COLO668 (cell line): ENCODE results near the gene LOXHD1.

ENCODE experiments used
- DNase-seq: peaks from one replicate; lab custom pipeline; 2025; ENCODE audit not compliant: unreplicated experiment; lab: John Stamatoyannopoulos, UW

Gene LOXHD1

DNA sequence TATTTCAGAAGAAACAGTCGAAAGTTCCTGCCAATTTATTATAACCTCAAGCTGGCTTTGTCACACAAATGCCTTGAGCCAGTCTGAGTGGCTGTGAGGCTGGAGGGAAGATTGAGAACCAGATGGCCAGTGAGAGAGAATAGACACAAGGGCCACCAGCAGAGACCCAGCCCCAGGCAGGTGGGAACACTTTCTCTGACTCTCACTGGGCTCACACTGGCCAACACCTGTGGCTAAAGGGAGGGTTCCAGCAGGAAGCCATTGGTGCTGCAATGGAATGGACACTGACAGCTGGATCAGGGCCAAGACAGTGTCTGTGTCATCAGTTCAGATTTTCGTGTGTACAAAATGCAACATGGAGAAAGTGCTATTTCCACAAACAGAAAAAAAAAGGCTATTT is 29.9 kb downstream of the LOXHD1 start:
- DNase-seq: no peak

DNA sequence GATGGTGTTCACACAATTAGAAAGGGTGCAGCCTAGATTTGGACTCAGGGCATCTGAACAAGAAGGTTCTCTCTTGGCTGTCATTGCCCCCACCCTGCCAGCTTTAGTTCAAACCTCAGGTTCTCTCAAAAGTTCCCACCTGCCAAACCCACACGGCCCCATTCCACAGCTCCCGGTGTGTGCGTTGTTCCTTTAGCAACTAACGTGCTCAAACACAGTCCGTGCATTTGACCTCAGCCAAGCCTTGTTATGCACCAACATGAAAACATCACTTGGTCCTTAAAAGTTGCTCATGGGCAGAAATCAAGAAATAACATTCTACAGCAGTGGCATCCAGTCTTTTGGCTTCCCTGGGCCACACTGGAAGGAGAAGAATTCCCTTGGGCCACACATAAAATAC is 32.0 kb downstream of the LOXHD1 start:
- DNase-seq: no peak

DNA sequence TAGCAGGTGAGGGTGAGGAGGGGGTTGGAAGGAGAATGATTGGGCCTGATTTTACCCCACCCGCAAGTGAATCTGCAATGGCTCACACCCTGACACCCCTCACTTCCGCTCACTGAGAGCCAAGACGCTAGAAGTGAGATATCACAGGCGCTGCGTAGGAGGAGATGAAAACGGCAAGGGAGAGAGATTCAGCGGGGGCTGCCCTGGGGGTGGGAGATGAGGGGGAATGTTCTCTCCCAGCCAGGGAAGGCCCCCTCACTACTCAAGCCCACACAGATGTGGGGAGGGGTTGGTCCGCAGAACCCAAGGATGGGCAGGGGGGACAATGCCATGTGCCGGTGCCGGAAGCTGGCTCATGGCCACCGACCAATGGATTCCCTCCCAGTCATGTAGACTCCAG is 32.9 kb downstream of the LOXHD1 start:
- no peak for DNase-seq

DNA sequence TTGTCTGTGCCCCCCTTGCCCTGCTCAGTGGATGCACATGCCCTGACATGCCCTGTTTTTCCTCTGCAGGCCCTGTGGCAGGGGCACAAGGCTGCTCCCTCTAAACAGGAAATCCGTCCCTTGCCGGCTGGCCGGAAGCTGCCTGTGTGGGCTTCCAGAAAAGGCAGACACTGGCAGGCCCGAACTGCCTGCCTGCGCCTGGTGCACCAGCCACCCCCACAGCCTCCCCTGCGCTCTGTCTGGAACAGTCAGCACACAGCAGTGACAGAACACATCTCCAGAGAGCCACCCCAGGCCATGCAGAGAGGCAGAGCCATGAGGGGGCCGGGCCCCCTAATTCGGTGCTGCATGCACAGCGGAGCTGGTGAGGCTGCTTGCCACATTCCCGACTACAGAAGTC is 33.5 kb downstream of the LOXHD1 start:
- DNase-seq: no peak

DNA sequence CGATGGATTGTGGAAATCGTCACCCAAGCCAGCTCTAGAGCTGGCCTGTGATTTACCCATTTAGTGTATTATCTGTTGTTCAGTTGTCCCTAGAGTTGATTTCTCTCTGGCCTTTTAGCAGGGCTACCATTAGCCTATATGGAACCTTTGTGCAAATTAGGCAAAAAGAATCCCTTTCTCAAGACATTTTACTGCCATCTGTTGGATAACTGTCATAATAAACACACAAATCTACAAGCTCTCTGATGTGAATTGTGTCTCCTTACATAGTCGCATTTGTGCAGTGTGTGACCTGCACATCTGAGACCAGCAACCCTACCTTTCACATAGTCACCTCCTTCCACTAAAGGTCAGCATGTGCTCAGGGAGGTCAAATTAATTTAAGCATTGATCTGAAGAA is 34.0 kb downstream of the LOXHD1 start:
- no peak for DNase-seq

DNA sequence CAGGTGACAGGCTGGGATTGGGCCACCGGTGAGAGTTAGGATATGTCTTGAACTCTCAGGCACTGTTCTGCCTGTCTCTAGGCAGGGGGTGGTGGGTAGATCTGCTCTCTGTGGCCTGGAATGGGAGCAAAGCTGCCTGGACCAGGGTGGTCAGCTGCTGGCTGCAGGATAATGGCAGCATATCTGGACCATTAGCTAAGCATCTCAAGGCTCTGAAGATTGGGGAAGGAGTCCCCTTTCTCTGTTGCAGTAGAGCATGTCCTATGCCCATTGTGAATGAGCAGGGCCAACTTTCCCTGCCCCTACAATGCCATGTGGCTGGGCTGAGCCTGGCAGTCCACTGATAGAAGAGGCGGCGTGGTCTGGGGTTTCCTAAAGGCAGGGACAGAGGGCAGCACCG is 34.6 kb downstream of the LOXHD1 start:
- no peak for DNase-seq

DNA sequence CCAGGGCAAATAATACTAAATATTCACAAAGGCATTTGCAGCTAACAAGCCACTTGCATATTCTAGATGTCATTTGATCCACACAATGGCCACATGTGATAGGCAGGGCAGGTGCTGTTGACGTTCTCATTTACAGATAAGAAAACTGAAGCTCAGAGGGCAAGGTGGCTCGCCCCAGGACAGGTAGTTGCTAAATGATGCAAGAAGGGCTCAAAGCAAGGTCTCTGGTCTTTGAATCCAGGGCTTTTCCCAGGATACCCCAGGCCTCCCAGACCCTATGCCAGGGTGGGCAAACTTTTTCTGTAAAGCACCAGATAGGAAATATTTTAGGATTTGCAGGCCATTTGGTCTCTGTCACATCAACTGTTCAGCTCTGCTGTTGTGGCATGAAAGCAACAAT is 35.1 kb downstream of the LOXHD1 start:
- no peak for DNase-seq

DNA sequence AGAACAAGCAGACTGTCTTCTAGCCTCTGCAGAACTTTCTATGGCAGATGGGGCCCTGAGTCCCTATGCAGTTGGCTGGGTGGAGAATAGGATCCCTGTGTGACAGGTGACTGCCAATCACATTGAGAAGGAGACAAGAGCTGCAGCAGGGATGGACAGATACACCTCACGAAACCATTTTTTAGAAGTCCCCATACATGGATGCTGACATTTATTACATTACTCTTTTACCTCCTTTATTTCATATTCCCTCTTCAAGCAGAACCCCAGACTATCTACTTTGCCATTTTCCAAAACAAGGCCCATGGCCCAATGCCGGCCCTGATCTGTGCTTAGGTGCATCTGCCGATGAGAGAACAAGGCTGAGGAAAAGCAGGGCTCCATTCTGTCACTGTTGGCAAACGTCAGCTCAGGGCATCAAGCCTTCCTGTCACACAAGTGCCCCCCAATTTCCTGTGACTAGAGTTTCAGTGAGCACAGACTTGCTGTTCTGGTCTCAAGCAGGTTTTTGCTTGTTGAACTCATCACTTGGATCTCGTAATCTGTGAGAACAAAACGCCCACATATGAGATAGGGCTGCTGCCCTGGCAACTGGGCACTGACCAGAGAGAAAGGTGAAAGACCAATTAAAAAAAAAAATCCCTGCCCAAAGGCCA is 35.8 kb downstream of the LOXHD1 start:
- DNase-seq: no peak

DNA sequence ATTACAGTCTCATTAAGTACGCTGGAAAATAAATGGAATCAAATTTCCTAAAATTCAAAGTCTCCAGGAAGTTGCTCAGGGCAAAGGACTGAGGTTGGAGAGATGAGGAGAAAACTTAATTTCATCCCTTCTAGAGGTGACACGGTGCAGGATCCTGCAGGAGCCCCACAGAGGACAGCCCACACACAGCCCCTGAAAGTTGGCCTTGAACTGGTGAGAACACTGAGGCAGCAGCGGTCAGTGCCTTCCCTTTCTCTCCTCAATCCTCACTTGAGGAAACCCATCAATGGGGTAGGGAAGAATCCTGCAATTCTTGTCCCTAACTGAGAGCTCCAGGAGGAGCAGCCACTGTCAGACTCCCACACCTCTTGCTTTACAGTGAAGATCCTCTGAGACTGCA is 37.5 kb downstream of the LOXHD1 start:
- DNase-seq: no peak

DNA sequence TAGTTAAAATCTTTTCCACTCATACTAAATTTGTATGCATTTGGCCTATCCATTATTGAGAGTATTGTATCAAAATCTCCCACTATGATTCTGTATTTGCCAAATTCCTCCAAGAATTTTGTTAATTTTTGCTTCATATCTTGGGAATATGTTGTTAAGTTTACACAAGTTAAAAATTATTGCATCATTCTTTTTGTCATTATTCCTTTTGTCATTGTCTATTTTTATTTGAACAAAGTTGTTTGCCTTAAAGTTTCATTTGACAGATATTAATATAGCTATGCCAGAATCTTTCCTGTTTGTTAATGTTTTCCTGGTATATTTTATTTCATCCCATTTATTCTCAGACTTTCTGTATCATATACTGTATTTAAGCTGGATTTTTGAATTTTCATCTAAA is 41.3 kb downstream of the LOXHD1 start:
- no peak for DNase-seq

DNA sequence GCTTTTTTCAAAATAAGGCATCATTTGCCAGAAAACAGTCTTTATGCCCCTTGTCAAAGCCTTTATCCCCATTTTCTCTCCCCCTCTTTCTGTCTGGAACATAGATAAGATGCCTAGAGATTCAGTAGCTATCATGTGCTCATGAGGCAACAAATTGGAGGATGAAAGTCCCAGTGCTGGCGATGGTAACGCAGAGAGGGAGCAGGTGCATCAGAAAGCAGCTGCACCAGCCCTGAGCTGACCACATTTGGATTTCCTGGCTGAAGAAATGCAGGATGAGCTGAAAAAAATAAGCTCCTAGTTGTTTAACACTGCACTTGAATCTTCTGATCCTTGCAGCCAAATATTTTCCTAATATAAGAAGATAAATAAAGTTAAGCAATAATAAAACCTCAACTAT is 48.0 kb downstream of the LOXHD1 start:
- no peak for DNase-seq

DNA sequence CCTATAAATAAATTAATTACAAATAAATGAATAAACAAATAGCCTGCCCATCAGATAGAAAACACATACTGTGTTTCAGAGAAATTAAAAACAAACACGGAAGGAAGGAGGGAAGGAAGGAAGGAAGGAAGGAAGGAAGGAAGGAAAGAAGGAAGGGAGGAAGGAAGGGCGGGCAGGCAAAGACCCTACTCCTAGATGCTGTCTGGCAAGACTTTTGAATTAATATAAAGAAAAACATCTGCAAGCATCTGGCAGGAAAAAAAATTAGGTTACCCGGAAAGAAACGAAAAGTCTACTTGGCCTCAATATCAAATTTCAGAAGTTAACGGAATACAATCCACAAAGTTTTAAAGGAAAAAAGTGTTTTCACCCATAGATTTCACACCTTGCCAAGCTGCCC is 49.1 kb downstream of the LOXHD1 start:
- DNase-seq: no peak

DNA sequence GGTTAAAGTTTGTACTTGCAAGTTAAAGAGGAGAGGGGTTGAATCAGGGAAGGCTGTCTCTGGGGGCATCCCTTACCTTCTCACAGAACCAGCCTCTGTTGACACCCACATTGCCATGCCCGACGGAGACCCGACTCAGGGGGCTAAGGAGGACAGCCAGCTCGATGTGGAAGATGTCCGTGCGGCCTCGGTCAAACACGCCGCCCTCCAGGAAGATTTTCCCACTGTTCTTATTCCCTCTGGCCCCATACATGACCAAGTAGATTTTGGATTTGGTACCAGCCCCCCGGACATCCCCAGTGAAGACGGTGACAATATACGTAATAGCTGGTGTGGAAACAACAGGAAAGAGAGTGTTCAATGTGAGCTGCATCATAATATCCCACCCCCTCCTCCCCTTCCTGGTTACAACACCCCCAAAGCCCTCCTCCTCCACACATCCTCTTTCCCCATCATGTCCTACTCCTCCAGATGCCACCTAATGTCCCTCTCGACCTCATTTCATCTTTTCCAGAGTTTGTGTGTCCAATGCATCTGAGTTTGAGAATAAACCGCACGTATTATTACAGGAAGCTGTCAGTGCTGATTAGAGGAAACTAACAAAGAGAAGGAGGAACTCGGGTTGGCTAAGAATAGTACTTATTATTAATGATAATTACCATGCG is 55.7 kb downstream of the LOXHD1 start:
- DNase-seq: no peak

DNA sequence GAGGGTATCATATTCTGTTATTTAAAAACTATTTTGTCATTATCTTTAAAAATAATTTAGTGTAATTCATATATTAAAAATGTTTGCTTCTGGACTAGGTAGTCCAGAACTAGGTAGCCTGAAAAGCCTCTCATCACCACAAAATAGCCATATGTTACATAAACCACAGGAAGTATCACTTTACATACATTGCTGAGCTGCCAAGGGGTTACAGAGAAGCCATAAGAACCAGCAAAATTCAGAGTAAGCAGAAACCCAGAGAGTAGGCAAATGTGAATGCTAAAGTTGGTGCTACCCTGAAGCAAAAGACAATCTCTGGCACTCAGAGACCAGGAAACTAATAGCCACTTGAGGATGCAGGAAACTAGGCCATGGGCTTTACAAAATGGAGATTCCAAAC is 60.9 kb downstream of the LOXHD1 start:
- no peak for DNase-seq

DNA sequence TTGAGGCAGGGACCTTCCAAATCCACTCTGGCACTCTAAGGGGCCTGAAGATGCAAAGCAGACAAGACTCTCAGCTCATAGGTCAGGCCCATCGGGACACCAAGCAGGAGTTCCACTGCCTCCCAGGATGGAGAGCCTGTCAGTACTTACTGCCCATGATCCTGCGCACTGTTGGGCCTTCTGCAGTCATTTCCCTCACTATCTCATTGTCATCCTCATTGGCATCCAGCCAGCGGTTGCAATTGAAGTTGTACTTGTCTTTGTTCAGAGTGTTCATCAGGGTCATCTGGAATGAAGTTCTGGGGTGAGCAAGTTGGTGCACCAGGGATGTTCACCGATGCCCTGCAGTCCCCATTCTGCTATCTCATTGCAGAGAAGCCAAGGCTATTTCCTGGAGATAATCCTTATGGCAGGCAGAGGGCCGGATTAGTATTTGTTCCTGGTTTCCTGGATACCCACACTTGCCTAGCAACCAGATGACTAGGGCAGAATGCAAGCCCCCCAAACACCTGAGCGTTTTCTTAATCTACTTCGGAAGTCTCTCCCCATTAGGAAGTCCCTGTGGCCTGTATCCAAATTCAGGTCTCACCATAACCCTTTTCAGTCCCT is 65.1 kb downstream of the LOXHD1 start:
- DNase-seq: no peak

DNA sequence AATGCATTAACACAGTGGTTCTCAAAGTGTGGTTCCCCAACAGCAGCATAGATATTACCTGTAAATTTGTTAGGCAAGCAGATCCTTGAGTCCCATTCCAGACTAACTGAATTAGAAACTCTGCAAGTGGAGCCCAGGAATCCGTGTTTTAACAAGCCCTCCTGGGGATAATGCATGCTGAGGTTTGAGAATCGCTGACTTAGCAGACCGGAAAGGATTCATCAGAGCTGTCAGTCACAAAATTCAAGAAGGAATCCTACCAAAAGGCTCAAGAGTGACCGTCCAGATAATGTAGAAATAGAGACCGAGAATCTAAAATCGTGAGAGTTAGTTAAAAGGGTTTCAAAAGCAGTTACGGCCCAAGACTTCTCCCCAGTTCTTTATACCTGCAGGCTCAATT is 66.9 kb downstream of the LOXHD1 start:
- DNase-seq: no peak

DNA sequence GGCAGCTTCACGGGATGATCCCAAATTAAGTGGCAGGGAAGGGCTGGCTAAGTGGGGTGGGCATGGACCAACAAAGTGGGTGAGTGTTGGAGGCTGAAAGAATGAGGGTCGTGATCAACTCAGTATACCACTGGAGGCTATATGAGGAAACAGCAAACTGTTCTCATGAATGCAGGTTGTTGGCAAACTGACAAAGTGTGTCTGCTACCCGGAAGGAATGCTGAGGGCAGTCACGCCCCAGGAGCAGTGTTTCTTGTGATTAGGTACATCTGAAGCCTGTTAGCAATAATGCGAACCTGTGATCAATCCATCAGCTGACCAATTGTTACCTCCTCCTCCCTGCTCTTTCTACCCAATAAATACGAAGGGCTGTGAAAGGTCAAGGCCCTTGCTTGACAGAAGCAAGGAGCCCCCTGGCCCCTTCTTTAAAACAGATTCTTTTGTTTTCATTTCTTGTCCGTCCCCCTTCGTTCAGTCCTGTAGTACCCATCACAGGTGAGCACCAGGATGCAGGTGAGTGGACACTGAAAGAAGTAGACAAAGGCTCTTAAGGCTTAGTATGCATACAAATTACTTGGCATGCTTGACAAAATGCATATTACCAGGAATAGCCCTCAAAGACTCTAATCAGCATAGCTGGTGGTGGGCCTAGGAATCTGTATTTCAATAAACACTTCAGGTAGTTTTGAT is 67.9 kb downstream of the LOXHD1 start:
- no peak for DNase-seq

DNA sequence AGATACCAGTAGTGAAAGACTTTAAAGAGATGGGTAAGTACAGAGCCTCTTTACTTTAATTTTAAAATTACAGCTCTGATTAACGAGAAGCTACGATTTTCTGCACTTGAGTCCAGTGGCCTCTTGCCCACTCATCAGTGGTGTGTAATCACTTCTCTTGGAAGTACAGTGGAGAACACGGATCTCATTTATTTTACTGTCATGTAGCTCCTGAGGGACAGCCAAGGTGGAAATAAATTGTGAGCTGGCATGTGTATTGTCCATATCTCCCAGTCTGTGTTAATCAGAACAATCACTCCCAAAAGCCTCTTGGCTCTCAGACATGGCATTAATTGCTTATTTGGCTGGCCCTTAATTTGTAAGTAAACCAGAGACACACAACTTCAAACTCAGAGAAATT is 69.4 kb downstream of the LOXHD1 start:
- no peak for DNase-seq

DNA sequence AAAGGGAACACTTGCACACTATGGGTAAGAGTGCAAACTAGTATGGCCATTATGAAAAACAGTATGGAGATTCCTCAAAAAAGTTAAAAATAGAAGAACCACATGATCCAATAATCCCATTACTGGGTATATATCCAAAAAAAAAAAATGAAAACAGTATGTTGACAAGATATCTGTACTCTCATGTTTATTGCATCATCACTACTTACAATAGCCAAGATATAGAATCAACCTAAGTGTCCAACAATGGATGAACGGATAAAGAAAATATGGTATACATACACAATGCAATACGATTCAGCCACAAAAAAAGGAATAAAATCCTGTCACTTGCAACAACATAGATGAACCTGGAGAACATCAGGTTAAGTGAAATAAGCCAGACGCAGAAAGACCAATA is 73.3 kb downstream of the LOXHD1 start:
- DNase-seq: no peak

DNA sequence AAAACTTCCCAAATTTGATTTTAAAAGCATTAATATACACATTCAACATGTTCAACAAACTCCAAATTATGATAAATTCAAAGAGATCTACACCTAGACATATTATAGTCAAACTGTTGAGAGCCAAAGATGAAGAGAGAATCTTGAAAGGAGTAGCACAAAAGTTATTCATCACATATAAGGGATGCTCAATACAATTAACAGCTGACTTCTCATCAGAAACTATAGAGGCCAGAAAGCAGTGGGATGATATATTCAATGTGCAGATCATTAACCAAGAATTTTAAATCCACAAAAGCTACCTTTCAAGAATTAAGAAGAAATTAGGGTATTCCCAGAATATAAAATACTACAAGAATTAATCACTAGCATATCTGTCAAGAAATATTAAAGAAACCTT is 75.4 kb downstream of the LOXHD1 start:
- no peak for DNase-seq

DNA sequence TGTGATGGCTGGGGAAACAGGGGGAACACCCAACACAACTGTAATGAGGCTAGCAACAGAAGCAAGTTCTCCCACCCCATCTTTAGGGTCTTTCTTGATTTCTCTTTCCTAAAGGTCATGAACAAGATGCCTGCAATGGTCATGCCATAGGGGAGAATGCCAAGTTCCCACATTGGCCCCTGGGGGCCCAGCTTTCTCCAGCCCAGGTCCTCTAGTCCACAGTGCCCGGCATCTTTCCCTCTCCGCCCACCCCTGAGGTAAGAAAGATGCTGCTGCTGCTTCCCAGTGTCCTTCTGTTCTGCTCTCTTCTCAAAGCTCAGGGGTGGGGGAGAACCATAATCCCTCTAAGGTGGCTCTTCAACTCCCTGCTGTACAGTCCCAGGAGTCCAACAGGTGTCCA is 78.0 kb downstream of the LOXHD1 start:
- no peak for DNase-seq

DNA sequence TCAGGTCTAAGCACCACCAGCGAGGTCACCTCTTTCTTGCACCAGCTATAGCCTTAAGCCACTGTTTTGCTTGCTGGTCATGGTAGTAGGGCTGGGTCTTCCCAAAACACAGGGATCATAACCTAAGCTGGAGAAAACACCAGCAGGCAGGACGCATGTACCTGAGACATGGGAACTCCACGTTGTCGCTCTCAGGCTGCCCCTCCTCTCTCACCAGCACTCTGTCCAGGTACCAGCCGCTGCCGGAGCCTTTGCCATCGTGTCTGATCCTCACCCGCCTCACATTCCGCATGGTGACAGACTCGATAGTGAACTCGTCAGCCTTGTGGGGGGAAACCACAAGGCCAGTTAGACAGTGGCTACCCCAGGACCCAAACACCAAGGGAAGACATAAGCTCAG is 79.5 kb downstream of the LOXHD1 start:
- no peak for DNase-seq
